ENCODE measurements around the gene FAF1. TPM values are rescaled to one million over a fixed set of nuclear protein-coding genes. Genes with fewer than 3 reads are reported as not detected.

FAF1 gene
- total RNA-seq, 4 donors from 2014 or later, result 72.0 to 107 (median 92.0) TPM

DNA sequence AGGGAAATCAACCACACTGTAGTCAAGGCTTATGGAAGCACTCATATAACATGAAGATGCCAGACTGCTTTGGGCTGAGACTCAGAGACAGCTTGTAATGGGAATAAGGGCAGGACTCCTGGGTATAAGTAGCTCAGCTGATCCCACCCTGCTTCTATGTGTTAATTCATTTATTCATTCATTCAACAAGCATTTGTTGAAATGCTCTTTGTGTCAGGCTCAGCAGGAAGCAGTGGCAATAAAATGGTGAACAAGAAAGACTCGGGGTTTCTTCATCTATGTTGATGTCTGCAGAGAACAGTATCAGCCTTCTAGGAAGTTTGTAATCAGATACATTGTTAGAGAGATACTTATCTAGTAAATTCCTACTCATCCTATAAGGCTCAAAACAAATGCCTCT lies 391.3 kb downstream of the FAF1 start:
- no peak overlapping the region for H3K27ac ChIP-seq
- H3K4me3 ChIP-seq, result no peak overlapping the region
- in situ Hi-C loops (cut with MboI; ENCODE audit: low sequenced_read_pairs in 4 of 4) (no loop called here), intact Hi-C loops (cut with DNase I; ENCODE audit: low total_unique reads) (no loop called here)
- H3K27me3 ChIP-seq, result no peaks in the 10 kb centered on the region
- no peak for TF ChIP-seq POLR2A (IDR thresholded peaks at IDR 0.05)
- TF ChIP-seq, protein P1, sequence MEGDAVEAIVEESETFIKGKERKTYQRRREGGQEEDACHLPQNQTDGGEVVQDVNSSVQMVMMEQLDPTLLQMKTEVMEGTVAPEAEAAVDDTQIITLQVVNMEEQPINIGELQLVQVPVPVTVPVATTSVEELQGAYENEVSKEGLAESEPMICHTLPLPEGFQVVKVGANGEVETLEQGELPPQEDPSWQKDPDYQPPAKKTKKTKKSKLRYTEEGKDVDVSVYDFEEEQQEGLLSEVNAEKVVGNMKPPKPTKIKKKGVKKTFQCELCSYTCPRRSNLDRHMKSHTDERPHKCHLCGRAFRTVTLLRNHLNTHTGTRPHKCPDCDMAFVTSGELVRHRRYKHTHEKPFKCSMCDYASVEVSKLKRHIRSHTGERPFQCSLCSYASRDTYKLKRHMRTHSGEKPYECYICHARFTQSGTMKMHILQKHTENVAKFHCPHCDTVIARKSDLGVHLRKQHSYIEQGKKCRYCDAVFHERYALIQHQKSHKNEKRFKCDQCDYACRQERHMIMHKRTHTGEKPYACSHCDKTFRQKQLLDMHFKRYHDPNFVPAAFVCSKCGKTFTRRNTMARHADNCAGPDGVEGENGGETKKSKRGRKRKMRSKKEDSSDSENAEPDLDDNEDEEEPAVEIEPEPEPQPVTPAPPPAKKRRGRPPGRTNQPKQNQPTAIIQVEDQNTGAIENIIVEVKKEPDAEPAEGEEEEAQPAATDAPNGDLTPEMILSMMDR (IDR thresholded peaks at IDR 0.05 in 4 of 5, conservative IDR thresholded peaks at IDR 0.05 in 1 of 5), result no peak
- DNase-seq, result no peak
- no peak for ATAC-seq
- peaks cover 0 to 10% of the 10 kb centered on the region in 2 donors for H3K36me3 ChIP-seq
- no peaks in the 10 kb centered on the region for H3K9me3 ChIP-seq
- no peaks in the 10 kb centered on the region for H3K4me1 ChIP-seq

DNA sequence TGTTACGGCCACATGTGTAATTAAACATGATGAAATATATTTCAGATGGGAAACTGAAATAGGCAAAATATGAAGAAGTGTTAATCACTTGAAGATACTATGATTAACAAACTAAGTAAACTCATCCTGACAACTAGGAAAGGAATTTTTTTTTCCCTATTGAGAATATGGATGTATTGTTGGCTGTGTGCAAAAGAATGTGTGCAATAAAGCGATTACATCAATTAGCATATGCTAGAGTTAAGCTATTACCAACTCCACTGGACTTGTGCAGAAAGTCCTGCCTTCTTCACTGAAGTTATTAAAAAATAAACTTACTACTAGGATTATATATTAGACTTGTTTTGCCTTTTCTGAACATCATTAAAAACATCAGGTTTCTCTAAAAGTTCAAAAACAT lies 393.7 kb downstream of the FAF1 start:
- intact Hi-C loops (cut with DNase I; ENCODE audit: low total_unique reads) (no loop called here), in situ Hi-C loops (cut with MboI; ENCODE audit: low sequenced_read_pairs in 4 of 4) (no loop called here)
- H3K4me3 ChIP-seq, result no peak overlapping the region
- no peak overlapping the region for H3K27ac ChIP-seq
- no peaks in the 10 kb centered on the region for H3K27me3 ChIP-seq
- no peaks in the 10 kb centered on the region for H3K4me1 ChIP-seq
- no peak for ATAC-seq
- DNase-seq, result no peak
- H3K9me3 ChIP-seq, result no peaks in the 10 kb centered on the region
- TF ChIP-seq, protein P1 (IDR thresholded peaks at IDR 0.05 in 4 of 5, conservative IDR thresholded peaks at IDR 0.05 in 1 of 5), result no peak
- TF ChIP-seq POLR2A (IDR thresholded peaks at IDR 0.05), result no peak
- peaks cover 0 to 10% of the 10 kb centered on the region in 2 donors for H3K36me3 ChIP-seq

DNA sequence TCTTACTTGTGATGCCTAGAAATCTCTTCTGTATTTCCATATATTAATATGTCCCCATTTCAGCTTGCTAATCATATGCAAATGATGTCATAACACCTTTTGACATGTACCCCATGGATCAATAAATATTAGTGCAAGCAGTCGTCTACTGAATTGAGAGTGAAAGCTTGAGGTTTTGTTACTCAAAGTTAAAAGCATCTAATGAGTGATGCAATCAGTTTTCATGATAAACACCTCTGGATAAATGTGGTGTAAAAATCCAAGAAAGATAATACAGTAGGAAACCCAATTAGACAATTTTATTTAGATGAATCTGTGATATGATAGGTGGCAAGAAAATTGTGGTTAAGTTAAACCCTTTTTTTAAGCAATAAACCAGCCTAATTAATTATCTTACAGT lies 395.6 kb downstream of the FAF1 start:
- no peak for ATAC-seq
- TF ChIP-seq, protein P1 (IDR thresholded peaks at IDR 0.05 in 4 of 5, conservative IDR thresholded peaks at IDR 0.05 in 1 of 5), result no peak
- DNase-seq, result no peak
- Histone ChIP-seq H3K4me1 (no peaks in the 10 kb centered on the region), H3K4me3 (no peak overlapping the region), H3K27ac (no peak overlapping the region), H3K9me3 (no peaks in the 10 kb centered on the region), H3K27me3 (no peaks in the 10 kb centered on the region), H3K36me3 (peaks cover 0 to 14% of the 10 kb centered on the region in 2 donors)
- in situ Hi-C loops (cut with MboI; ENCODE audit: low sequenced_read_pairs in 4 of 4) (no loop called here), intact Hi-C loops (cut with DNase I; ENCODE audit: low total_unique reads) (no loop called here)

DNA sequence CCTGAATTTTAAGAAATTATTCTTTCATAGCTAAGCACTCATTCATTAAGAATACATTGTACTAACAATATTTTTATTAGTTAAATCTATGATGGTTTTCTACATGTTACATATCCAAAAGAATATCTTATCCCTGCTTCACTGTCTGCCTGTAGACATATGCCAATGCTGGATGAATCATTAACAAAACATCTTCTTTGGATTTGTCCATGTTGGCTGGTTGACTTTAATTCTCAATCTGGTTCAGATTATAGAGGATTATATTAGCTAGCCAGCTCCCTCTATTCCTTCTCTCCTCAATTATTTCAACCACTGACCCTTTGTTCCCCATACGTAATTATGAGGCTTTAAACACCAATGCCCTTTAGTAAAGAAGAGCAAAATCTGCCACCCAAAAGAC lies 398.0 kb downstream of the FAF1 start:
- TF ChIP-seq POLR2A (IDR thresholded peaks at IDR 0.05), result no peak
- TF ChIP-seq, protein P1 (IDR thresholded peaks at IDR 0.05 in 4 of 5, conservative IDR thresholded peaks at IDR 0.05 in 1 of 5), result no peak
- in situ Hi-C loops (cut with MboI; ENCODE audit: low sequenced_read_pairs in 4 of 4), result no loop called here
- Histone ChIP-seq H3K9me3 (no peaks in the 10 kb centered on the region), H3K27me3 (no peaks in the 10 kb centered on the region), H3K27ac (no peak overlapping the region), H3K36me3 (peaks cover 0 to 14% of the 10 kb centered on the region in 2 donors), H3K4me1 (no peaks in the 10 kb centered on the region), H3K4me3 (no peak overlapping the region)
- ATAC-seq (no peak), DNase-seq (no peak)
- intact Hi-C loops (cut with DNase I; ENCODE audit: low total_unique reads), result no loop called here

DNA sequence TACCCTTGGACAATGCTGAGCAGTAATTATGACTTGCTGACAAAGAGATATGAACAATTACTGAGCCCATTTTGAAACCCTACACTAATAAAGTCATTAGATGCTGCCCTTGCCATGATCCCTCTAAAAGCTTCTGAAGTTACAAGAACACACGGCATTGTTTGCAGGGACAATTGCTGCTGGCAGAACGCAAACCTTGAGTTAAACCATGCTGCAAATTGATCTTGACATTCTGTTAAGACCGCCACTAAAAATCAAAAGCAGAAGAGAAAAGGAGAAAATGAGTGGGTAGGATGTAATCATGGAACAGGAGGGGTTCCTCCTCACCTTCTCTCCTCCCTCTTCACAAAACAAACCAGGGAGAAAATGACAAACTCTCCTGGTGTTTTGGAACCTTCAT lies 400.6 kb downstream of the FAF1 start:
- Histone ChIP-seq H3K4me1 (no peaks in the 10 kb centered on the region), H3K4me3 (no peak overlapping the region), H3K27me3 (no peaks in the 10 kb centered on the region), H3K36me3 (peaks cover 0 to 4% of the 10 kb centered on the region in 2 donors), H3K27ac (no peak overlapping the region), H3K9me3 (no peaks in the 10 kb centered on the region)
- intact Hi-C loops (cut with DNase I; ENCODE audit: low total_unique reads), result no loop called here
- in situ Hi-C loops (cut with MboI; ENCODE audit: low sequenced_read_pairs in 4 of 4), result no loop called here
- TF ChIP-seq, protein P1 (IDR thresholded peaks at IDR 0.05 in 4 of 5, conservative IDR thresholded peaks at IDR 0.05 in 1 of 5), result no peak
- DNase-seq, result no peak
- ATAC-seq, result no peak
